Fibroblast of lung (primary cell): ENCODE data around the gene MYMX. TPM values are rescaled to one million over a fixed set of nuclear protein-coding genes. Genes with fewer than 3 reads are reported as not detected.
"Not testable (repeated sequence)": the region's sequence is repeated elsewhere in the genome, so short reads cannot be mapped to it uniquely, and the experiment has no call there.

Experiments
- DNase-seq, 2 donors: peaks; one replicate each; pipeline versions ENCODE4 v3.0.0 to v3.0.0-alpha.2; 2010; ENCODE audit warnings: low read depth in 2 of 2
- H2AFZ ChIP-seq: 2 replicates; pipeline ENCODE4 v1.5.1; 2012; ENCODE audit warnings: low read length, control low read depth, inconsistent platforms
- H3K27ac ChIP-seq: 2 replicates; pipeline ENCODE4 v1.5.1; 2011; ENCODE audit warnings: low read length, control low read depth; ENCODE audit not compliant: insufficient read depth
- H3K27me3 ChIP-seq: 2 replicates; pipeline ENCODE4 v1.5.1; 2011; ENCODE audit warnings: mild to moderate bottlenecking, low read length; ENCODE audit not compliant: control insufficient read depth, insufficient read depth
- H3K36me3 ChIP-seq: 2 replicates; pipeline ENCODE4 v1.5.1; 2011; ENCODE audit warnings: low read length; ENCODE audit not compliant: control insufficient read depth, insufficient read depth
- H3K4me1 ChIP-seq: 2 replicates; pipeline ENCODE4 v1.5.1; 2011; ENCODE audit warnings: low read length; ENCODE audit not compliant: control insufficient read depth, insufficient read depth; ENCODE audit errors: extremely low read depth
- H3K4me2 ChIP-seq: 2 replicates; pipeline ENCODE4 v1.5.1; 2011; ENCODE audit warnings: low read length, control low read depth; ENCODE audit not compliant: insufficient read depth; ENCODE audit errors: extremely low read depth
- H3K4me3 ChIP-seq, 4 experiments: fragments of 200-600 bp in 1 of 4; sonication (generic) in 1 of 4; replicated peaks in 1 of 4; 2 replicates each; pipeline ENCODE4 v1.5.1; 2011 to 2016; ENCODE audit warnings: low read length in 4 of 4, low read depth in 3 of 4, mild to moderate bottlenecking in 3 of 4, control low read depth in 2 of 4, inconsistent platforms in 1 of 4, mixed read lengths in 1 of 4; ENCODE audit not compliant: insufficient read depth in 1 of 4; ENCODE audit errors: control extremely low read depth in 1 of 4
- H3K79me2 ChIP-seq: 2 replicates; pipeline ENCODE4 v1.5.1; 2012; ENCODE audit warnings: mild to moderate bottlenecking, low read length, inconsistent platforms; ENCODE audit not compliant: control insufficient read depth, insufficient read depth
- H3K9ac ChIP-seq: 2 replicates; pipeline ENCODE4 v1.5.1; 2011; ENCODE audit warnings: mild to moderate bottlenecking, low read length, control low read depth; ENCODE audit not compliant: insufficient read depth
- H3K9me3 ChIP-seq: 2 replicates; pipeline ENCODE4 v1.5.1; 2012; ENCODE audit warnings: low read depth, low read length; ENCODE audit not compliant: control insufficient read depth, insufficient read depth
- H4K20me1 ChIP-seq: 2 replicates; pipeline ENCODE4 v1.5.1; 2011; ENCODE audit warnings: low read length; ENCODE audit not compliant: control insufficient read depth, insufficient read depth; ENCODE audit errors: extremely low read depth
- CTCF ChIP-seq, 2 donors: IDR thresholded peaks in 1 of 2; conservative IDR thresholded peaks in 1 of 2; 1 replicate in 1 of 2; 2 replicates in 1 of 2; pipeline ENCODE4 v1.5.1; 2011 to 2012; ENCODE audit warnings: low read length in 2 of 2, control low read depth in 1 of 2, inconsistent platforms in 1 of 2, low read depth in 1 of 2, mild to moderate bottlenecking in 1 of 2
- EZH2 ChIP-seq: IDR thresholded peaks from 2 replicates; pipeline ENCODE4 v1.5.1; 2012; ENCODE audit warnings: low read length, control low read depth, mild to moderate bottlenecking; ENCODE audit errors: missing control alignments
- polyA plus RNA-seq, 2 donors: library from polyadenylated mRNA; depleted of rRNA in 1 of 2; stranded (reverse) in 1 of 2; unstranded in 1 of 2; fragments of >200 nt; gene quantifications; 2 replicates each; pipeline ENCODE4 v1.2.1, GENCODE V29; 2011 to 2012; ENCODE audit warnings: missing spikeins in 1 of 2
- total RNA-seq: library from RNA; depleted of rRNA; stranded (reverse); fragments of >200 nt; gene quantifications from 2 replicates; pipeline ENCODE4 v1.2.1, GENCODE V29; 2014

Gene MYMX
- total and polyA plus RNA-seq, 2 donors (not counting 1 experiment from before 2014, with no cell fraction given) = not detected

DNA sequence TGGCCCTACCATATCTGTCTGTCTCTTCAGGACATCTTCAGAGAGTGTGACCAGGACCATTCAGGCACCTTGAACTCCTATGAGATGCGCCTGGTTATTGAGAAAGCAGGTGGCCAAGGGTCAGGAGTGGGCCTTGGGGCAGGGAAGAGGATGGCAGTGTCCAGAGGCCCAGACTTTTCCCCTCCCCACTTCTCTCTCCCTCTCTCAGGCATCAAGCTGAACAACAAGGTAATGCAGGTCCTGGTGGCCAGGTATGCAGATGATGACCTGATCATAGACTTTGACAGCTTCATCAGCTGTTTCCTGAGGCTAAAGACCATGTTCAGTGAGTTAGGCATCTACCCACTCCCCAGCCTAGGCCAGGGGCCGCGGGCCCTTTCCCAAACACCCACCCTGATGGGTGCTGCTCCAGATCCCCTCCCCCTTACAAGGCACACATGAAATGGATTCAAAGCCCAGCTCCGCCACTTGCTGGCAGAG, 33.8 kb upstream of the MYMX start:
- H3K4me3 ChIP-seq = no peak overlapping the region
- no peaks in the 10 kb centered on the region for H4K20me1 ChIP-seq
- H3K9me3 ChIP-seq = no peaks in the 10 kb centered on the region
- H3K79me2 ChIP-seq = no peaks in the 10 kb centered on the region
- TF ChIP-seq CTCF (conservative IDR thresholded peaks at IDR 0.05 in 1 of 2, IDR thresholded peaks at IDR 0.05 in 1 of 2; ENCODE audit: low read depth in 1 of 2, low read length in 2 of 2) (no peak), EZH2 (no peak)
- H2AFZ ChIP-seq = no peak overlapping the region
- H3K27me3 ChIP-seq = no peaks in the 10 kb centered on the region
- no peak overlapping the region for H3K27ac ChIP-seq
- peaks cover 2% of the 10 kb centered on the region for H3K4me1 ChIP-seq
- no peak overlapping the region for H3K4me2 ChIP-seq
- no peak for DNase-seq
- no peak overlapping the region for H3K9ac ChIP-seq
- no peaks in the 10 kb centered on the region for H3K36me3 ChIP-seq

- no peak overlapping the region for H3K9ac ChIP-seq
- no peaks in the 10 kb centered on the region for H3K79me2 ChIP-seq
- H3K27ac ChIP-seq = no peak overlapping the region
- no peaks in the 10 kb centered on the region for H3K27me3 ChIP-seq
- H3K4me1 ChIP-seq = peaks cover 2% of the 10 kb centered on the region
- TF ChIP-seq EZH2 (no peak), CTCF (conservative IDR thresholded peaks at IDR 0.05 in 1 of 2, IDR thresholded peaks at IDR 0.05 in 1 of 2; ENCODE audit: low read depth in 1 of 2, low read length in 2 of 2) (no peak)
- no peak for DNase-seq
- no peaks in the 10 kb centered on the region for H3K9me3 ChIP-seq
- no peak overlapping the region for H2AFZ ChIP-seq
- H3K36me3 ChIP-seq = no peaks in the 10 kb centered on the region
- H3K4me3 ChIP-seq = no peak overlapping the region
- no peak overlapping the region for H3K4me2 ChIP-seq
- no peaks in the 10 kb centered on the region for H4K20me1 ChIP-seq
These were observed 32.9 kb upstream of the MYMX start for GRCh38 chr6:44183783-44184182.

GRCh38 chr6:44185356-44185755, 31.4 kb upstream of the MYMX start:
- not testable (repeated sequence) for H3K4me1 ChIP-seq, H4K20me1 ChIP-seq, H3K27me3 ChIP-seq, DNase-seq, H3K4me2 ChIP-seq, H3K9me3 ChIP-seq, H3K9ac ChIP-seq, H3K79me2 ChIP-seq, H3K36me3 ChIP-seq, H2AFZ ChIP-seq, H3K4me3 ChIP-seq, H3K27ac ChIP-seq
